ENCODE results near the gene PHF21A. TPM values are rescaled to one million over a fixed set of nuclear protein-coding genes. Genes with fewer than 3 reads are reported as not detected.
"Not testable (repeated sequence)": the region's sequence is repeated elsewhere in the genome, so short reads cannot be mapped to it uniquely, and the experiment has no call there.

PHF21A gene
- total and polyA plus RNA-seq, 2 donors = 24.3 to 36.6 TPM

- no peak for DNase-seq (ENCODE audit: extremely low spot score)
- H3K4me3 ChIP-seq (ENCODE audit: low read depth, low read length) = no peak overlapping the region
- H3K4me1 ChIP-seq (ENCODE audit: insufficient read depth) = peaks cover 2% of the 10 kb centered on the region
- WGBS = 89% methylated on average over 22 of the region's 22 CpGs
- H3K36me3 ChIP-seq (ENCODE audit: insufficient read depth) = no peaks in the 10 kb centered on the region
- no peak overlapping the region for H3K27ac ChIP-seq (ENCODE audit: low read depth)
Measured at GRCh38 chr11:45913942-45914635, 207.2 kb downstream of the PHF21A start.

DNA sequence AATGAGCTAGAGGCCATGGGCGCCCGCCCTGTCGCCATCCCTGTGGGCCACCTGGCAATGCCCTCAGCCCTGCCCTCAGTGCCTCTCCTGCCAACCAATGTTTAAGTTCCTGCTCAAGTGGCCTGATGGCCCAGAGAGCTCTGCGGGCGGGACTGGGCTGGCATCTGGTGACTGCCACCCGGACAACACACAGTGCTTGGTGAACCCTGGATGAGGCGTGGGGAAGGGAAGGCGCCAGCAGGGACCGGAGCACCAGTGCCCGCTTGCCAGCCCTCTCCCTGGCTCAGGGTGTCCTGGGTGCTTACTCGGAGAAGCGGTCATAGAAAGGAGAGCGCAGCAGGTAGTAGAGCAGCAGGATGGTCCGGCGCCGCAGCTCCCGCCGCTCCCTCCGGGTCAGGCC is 207.7 kb downstream of the PHF21A start:
- WGBS = 96% methylated on average over 19 of the region's 19 CpGs

DNA sequence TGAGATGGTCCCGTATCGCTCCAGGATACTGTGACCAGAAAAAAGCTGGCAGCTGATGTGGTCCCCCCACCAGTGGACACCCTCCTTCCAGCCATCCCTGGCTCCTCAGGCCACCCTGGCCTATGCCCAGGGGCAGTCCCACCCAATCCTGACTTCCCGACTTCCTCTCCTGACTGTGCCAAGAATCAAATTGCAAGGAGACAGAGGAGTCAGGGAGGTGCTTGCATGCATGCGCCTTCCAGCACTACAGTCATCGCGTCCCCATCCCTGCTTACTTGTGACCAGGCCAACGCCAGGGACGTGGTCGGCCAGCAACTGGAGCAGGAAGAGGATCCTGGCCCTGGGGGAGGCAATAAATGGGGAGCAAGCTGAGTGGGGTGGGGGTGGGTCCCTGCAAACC is 210.6 kb downstream of the PHF21A start:
- H3K4me1 ChIP-seq (ENCODE audit: insufficient read depth) = no peaks in the 10 kb centered on the region
- no peak overlapping the region for H3K27ac ChIP-seq (ENCODE audit: low read depth)
- no peak for DNase-seq (ENCODE audit: extremely low spot score)
- no peak overlapping the region for H3K4me3 ChIP-seq (ENCODE audit: low read depth, low read length)
- WGBS = 88% methylated on average over 9 of the region's 9 CpGs
- no peaks in the 10 kb centered on the region for H3K36me3 ChIP-seq (ENCODE audit: insufficient read depth)

More for the DNA sequence above, 207.7 kb downstream of the PHF21A start:
- no peak for DNase-seq (ENCODE audit: extremely low spot score)
- Histone ChIP-seq H3K27ac (ENCODE audit: low read depth) (no peak overlapping the region), H3K4me1 (ENCODE audit: insufficient read depth) (peaks cover 2% of the 10 kb centered on the region), H3K4me3 (ENCODE audit: low read depth, low read length) (no peak overlapping the region), H3K36me3 (ENCODE audit: insufficient read depth) (no peaks in the 10 kb centered on the region)

GRCh38 chr11:45909594-45910475 is 211.4 kb downstream of the PHF21A start:
- WGBS = 87% methylated on average over 32 of the region's 32 CpGs
- DNase-seq (ENCODE audit: extremely low spot score) = no peak
- Histone ChIP-seq H3K4me1 (ENCODE audit: insufficient read depth) (no peaks in the 10 kb centered on the region), H3K27ac (ENCODE audit: low read depth) (no peak overlapping the region), H3K36me3 (ENCODE audit: insufficient read depth) (no peaks in the 10 kb centered on the region), H3K4me3 (ENCODE audit: low read depth, low read length) (no peak overlapping the region)

GRCh38 chr11:45907911-45908370 is 213.3 kb downstream of the PHF21A start:
- no peak overlapping the region for H3K4me3 ChIP-seq (ENCODE audit: low read depth, low read length)
- no peaks in the 10 kb centered on the region for H3K4me1 ChIP-seq (ENCODE audit: insufficient read depth)
- no peaks in the 10 kb centered on the region for H3K36me3 ChIP-seq (ENCODE audit: insufficient read depth)
- DNase-seq (ENCODE audit: extremely low spot score) = no peak
- no peak overlapping the region for H3K27ac ChIP-seq (ENCODE audit: low read depth)
- WGBS = 55% methylated on average over 8 of the region's 8 CpGs

- no peaks in the 10 kb centered on the region for H3K36me3 ChIP-seq (ENCODE audit: insufficient read depth)
- no peaks in the 10 kb centered on the region for H3K4me1 ChIP-seq (ENCODE audit: insufficient read depth)
- no peak within 1 kb of the TSS for H3K4me3 ChIP-seq (ENCODE audit: low read depth, low read length)
- WGBS = 78% methylated on average over 18 of the region's 18 CpGs
- no peak for DNase-seq (ENCODE audit: extremely low spot score)
- H3K27ac ChIP-seq (ENCODE audit: low read depth) = no peak within 1 kb of the TSS
Measured at GRCh38 chr11:45906965-45907611, 214.2 kb downstream of the PHF21A start, which contains the start of gene FREY1. FREY1 (minus strand) TSS chr11:45907271; CDS start chr11:45907245, 26 bp downstream.

- Histone ChIP-seq H3K27ac (ENCODE audit: low read depth) (no peak overlapping the region), H3K36me3 (ENCODE audit: insufficient read depth) (no peaks in the 10 kb centered on the region), H3K4me3 (ENCODE audit: low read depth, low read length) (no peak overlapping the region), H3K4me1 (ENCODE audit: insufficient read depth) (no peaks in the 10 kb centered on the region)
- 63% methylated on average over 19 of the region's 19 CpGs for WGBS
- DNase-seq (ENCODE audit: extremely low spot score) = no peak
Measured at GRCh38 chr11:45906096-45906682, 215.1 kb downstream of the PHF21A start.

GRCh38 chr11:45905576-45905975 is 215.7 kb downstream of the PHF21A start:
- not testable (repeated sequence) for H3K4me1 ChIP-seq (ENCODE audit: insufficient read depth); H3K27ac ChIP-seq (ENCODE audit: low read depth); H3K36me3 ChIP-seq (ENCODE audit: insufficient read depth); H3K4me3 ChIP-seq (ENCODE audit: low read depth, low read length); DNase-seq (ENCODE audit: extremely low spot score)
- 76% methylated on average over 6 of the region's 6 CpGs for WGBS

- no peak overlapping the region for H3K27ac ChIP-seq (ENCODE audit: low read depth)
- no peaks in the 10 kb centered on the region for H3K4me1 ChIP-seq (ENCODE audit: insufficient read depth)
- H3K4me3 ChIP-seq (ENCODE audit: low read depth, low read length) = no peak overlapping the region
- H3K36me3 ChIP-seq (ENCODE audit: insufficient read depth) = no peaks in the 10 kb centered on the region
- WGBS = 92% methylated on average over 19 of the region's 19 CpGs
- DNase-seq (ENCODE audit: extremely low spot score) = no peak
Measured at GRCh38 chr11:45905095-45905494, 216.2 kb downstream of the PHF21A start.

DNA sequence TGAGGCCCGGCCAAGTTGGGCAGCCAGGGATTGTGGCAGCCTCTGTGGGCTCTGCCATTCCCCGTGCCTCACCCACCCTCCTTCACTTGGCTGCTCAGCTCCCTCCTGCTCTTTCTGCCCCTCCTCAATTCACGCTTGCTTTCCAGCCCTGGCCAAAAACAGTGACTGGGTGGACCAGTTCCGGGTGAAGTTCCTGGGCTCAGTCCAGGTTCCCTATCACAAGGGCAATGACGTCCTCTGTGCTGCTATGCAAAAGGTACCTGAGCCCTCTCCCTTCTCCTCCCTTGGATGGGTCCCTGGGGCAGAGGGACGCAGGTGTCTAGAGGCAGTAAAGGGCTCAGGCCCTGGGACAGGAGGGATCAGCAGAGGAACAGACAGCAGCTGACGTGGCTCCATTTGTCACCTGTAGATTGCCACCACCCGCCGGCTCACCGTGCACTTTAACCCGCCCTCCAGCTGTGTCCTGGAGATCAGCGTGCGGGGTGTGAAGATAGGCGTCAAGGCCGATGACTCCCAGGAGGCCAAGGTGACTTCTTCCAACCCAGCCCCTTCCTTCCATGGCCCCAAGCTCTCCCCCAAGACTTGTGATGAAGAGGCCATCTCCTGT is 216.8 kb downstream of the PHF21A start:
- H3K27ac ChIP-seq (ENCODE audit: low read depth) = no peak overlapping the region
- DNase-seq (ENCODE audit: extremely low spot score) = no peak
- H3K4me3 ChIP-seq (ENCODE audit: low read depth, low read length) = no peak overlapping the region
- WGBS = 91% methylated on average over 15 of the region's 15 CpGs
- no peaks in the 10 kb centered on the region for H3K36me3 ChIP-seq (ENCODE audit: insufficient read depth)
- H3K4me1 ChIP-seq (ENCODE audit: insufficient read depth) = no peaks in the 10 kb centered on the region

GRCh38 chr11:45902452-45903380 is 218.5 kb downstream of the PHF21A start:
- 92% methylated on average over 56 of the region's 56 CpGs for WGBS
- H3K27ac ChIP-seq (ENCODE audit: low read depth) = no peak overlapping the region

DNA sequence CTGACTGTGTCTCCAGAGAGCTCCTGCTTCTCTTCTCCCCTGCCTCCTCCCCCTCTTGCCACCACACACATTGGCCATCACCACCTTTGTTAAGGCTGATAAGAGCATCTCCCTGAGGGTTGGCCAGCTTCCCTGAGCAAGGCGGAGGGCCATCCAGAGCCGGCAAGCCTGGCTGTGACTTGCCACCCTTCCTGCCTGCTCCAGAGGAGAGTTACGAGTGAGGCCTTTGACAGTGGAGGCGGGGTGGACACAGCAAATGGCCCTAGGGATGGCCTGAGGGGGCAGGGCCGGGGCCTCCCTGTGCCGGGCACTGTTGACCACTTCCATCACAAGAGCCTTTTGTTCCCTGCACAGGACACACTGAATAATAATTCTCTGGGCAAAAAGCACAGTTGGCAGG is 219.6 kb downstream of the PHF21A start:
- 78% methylated on average over 6 of the region's 6 CpGs for WGBS
- no peak for DNase-seq (ENCODE audit: extremely low spot score)
- no peaks in the 10 kb centered on the region for H3K36me3 ChIP-seq (ENCODE audit: insufficient read depth)
- H3K27ac ChIP-seq (ENCODE audit: low read depth) = no peak overlapping the region
- H3K4me3 ChIP-seq (ENCODE audit: low read depth, low read length) = no peak overlapping the region
- H3K4me1 ChIP-seq (ENCODE audit: insufficient read depth) = peaks cover 2% of the 10 kb centered on the region

More at GRCh38 chr11:45902452-45903380, 218.5 kb downstream of the PHF21A start:
- H3K4me3 ChIP-seq (ENCODE audit: low read depth, low read length) = no peak overlapping the region
- H3K36me3 ChIP-seq (ENCODE audit: insufficient read depth) = no peaks in the 10 kb centered on the region
- peaks cover 2% of the 10 kb centered on the region for H3K4me1 ChIP-seq (ENCODE audit: insufficient read depth)
- no peak for DNase-seq (ENCODE audit: extremely low spot score)

All from urinary bladder (tissue), 4 donors.